ENCODE results near the gene ATP5F1C.

ATP5F1C gene

GRCh38 chr10:7853890-7854289, 65.9 kb downstream of the ATP5F1C start:
- no peak for DNase-seq

GRCh38 chr10:7855205-7855604, 67.2 kb downstream of the ATP5F1C start:
- DNase-seq = no peak

- DNase-seq = no peak
Observed at GRCh38 chr10:7856678-7857077, 68.7 kb downstream of the ATP5F1C start.

GRCh38 chr10:7857262-7857661, 69.3 kb downstream of the ATP5F1C start:
- DNase-seq = no peak

Measured in NCI-H1092 (cell line).